Stomach (tissue), 9 donors: Measurements from ENCODE around the gene SFMBT1. TPM values are rescaled to one million over a fixed set of nuclear protein-coding genes. Genes with fewer than 3 reads are reported as not detected.

Source experiments
- DNase-seq, 2 donors: peaks; one replicate each; pipeline versions ENCODE4 v3.0.0 to v3.0.0-alpha.2; 2013 to 2019
- H3K27ac ChIP-seq, 5 donors: fragments of 200-600 bp in 4 of 5; sonication (generic) in 4 of 5; one replicate each; pipeline ENCODE4 v1.5.1; 2013 to 2019; ENCODE audit warnings: mild to moderate bottlenecking in 1 of 5, moderate library complexity in 1 of 5
- H3K27me3 ChIP-seq, 3 donors: fragments of 200-600 bp; sonication (generic); one replicate each; pipeline ENCODE4 v1.5.1; 2017 to 2019; ENCODE audit warnings: mixed run types in 1 of 3
- H3K36me3 ChIP-seq, 4 donors: fragments of 200-600 bp; sonication (generic); 1 replicate in 3 of 4; 2 replicates in 1 of 4; pipeline ENCODE4 v1.5.1; 2016 to 2019
- H3K4me1 ChIP-seq, 4 donors: fragments of 200-600 bp; sonication (generic); one replicate each; pipeline ENCODE4 v1.5.1; 2016 to 2019
- H3K4me3 ChIP-seq, 4 donors: fragments of 200-600 bp; sonication (generic) in 3 of 4; one replicate each; pipeline ENCODE4 v1.5.1; 2016 to 2019; ENCODE audit warnings: mild to moderate bottlenecking in 1 of 4
- H3K9me3 ChIP-seq, 4 donors: fragments of 200-600 bp; sonication (generic); one replicate each; pipeline ENCODE4 v1.5.1; 2016 to 2019
- CTCF ChIP-seq, 7 experiments: fragments of 450-650 bp in 4 of 7; fragments of 200-600 bp in 3 of 7; sonication (generic) in 3 of 7; IDR thresholded peaks; one replicate each; pipeline ENCODE4 v1.5.1; 2016 to 2019; ENCODE audit warnings: antibody characterized with exemption in 7 of 7, control low read depth in 2 of 7, mild to moderate bottlenecking in 1 of 7
- EP300 ChIP-seq: sonication (generic); formaldehyde crosslinking; IDR thresholded peaks from one replicate; pipeline ENCODE4 v1.6.1; 2017; ENCODE audit warnings: antibody characterized with exemption
- POLR2A ChIP-seq, 4 donors: fragments of 450-650 bp; IDR thresholded peaks; one replicate each; pipeline ENCODE4 v1.6.1; 2016; ENCODE audit warnings: antibody characterized with exemption in 4 of 4, control low read depth in 2 of 4, mild to moderate bottlenecking in 1 of 4, moderate library complexity in 1 of 4
- POLR2AphosphoS5 ChIP-seq, 3 donors: sonication (generic); formaldehyde crosslinking; IDR thresholded peaks; one replicate each; pipeline ENCODE4 v1.6.1; 2016; ENCODE audit warnings: antibody characterized with exemption in 3 of 3
- WGBS, 5 donors: extraction: QIAGEN DNeasy Blood & Tissue Kit in 3 of 5; methylation state at CpG; one replicate each; pipeline versions ENCODE4 v1.1.5 to v1.1.7; 2013 to 2018; 5-methylcytosine and 5-hydroxymethylcytosine counted together
- intact Hi-C: fragments of 100-400 bp; cut with DNase I; formaldehyde crosslinking; loops from one replicate; pipeline ENCODE4 v1.15.1; 2023; ENCODE audit warnings: low total_unique reads
- polyA plus RNA-seq, 3 donors: library from polyadenylated mRNA; stranded (reverse); fragments of 200-250 nt; gene quantifications; one replicate each; pipeline ENCODE4 v1.2.3, GENCODE V29; 2013
- total RNA-seq, 5 donors: library from RNA; depleted of rRNA; stranded (reverse); fragments of >200 nt; gene quantifications; one replicate each; pipeline versions ENCODE4 v1.1.0 to v1.2.3, GENCODE V29; 2014 to 2016
- donor health status: healthy with polysubstance abuse.
- donor health status: Bipolar disorder and iron deficiency.
- donor health status: healthy.

The SFMBT1 gene
- total and polyA plus RNA-seq, 8 donors: 2.7 to 29.4 (median 6.5) TPM

GRCh38 chr3:52892625-52893311, 153.1 kb downstream of the SFMBT1 start:
- 32 to 49% (median 39%) methylated on average over 8 of the region's 8 CpGs for whole genome bisulfite sequencing, 5 donors
- Histone ChIP-seq H3K27ac (peak overlapping the region; percentile 48 to 88 (median 71)), H3K9me3 (no peaks in the 10 kb centered on the region), H3K36me3 (no peaks in the 10 kb centered on the region), H3K4me1 (peaks cover 57 to 76% (median 70%) of the 10 kb centered on the region in 4 donors), H3K27me3 (no peaks in the 10 kb centered on the region), H3K4me3 (peak overlapping the region; percentile 9 to 22 (median 19))
- peak in 1 of 7 experiments; percentile 9 for TF ChIP-seq CTCF (IDR thresholded peaks at IDR 0.05)
- no peak for TF ChIP-seq POLR2AphosphoS5 (IDR thresholded peaks at IDR 0.05)
- DNase-seq: peak in 1 of 2 donors; percentile 32
- intact Hi-C loops: no loop called here

GRCh38 chr3:52892290-52892624, 153.6 kb downstream of the SFMBT1 start:
- Histone ChIP-seq H3K27me3 (no peaks in the 10 kb centered on the region), H3K4me1 (peaks cover 57 to 74% (median 67%) of the 10 kb centered on the region in 4 donors), H3K4me3 (peak overlapping the region in 3 of 4 donors; percentile 9 to 20 (median 18)), H3K27ac (peak overlapping the region; percentile 37 to 88 (median 71)), H3K36me3 (no peaks in the 10 kb centered on the region), H3K9me3 (no peaks in the 10 kb centered on the region)
- intact Hi-C loops: no loop called here
- no peak for DNase-seq
- 36 to 66% (median 45%) methylated on average over 5 of the region's 5 CpGs for WGBS, 5 donors
- no peak for TF ChIP-seq CTCF (IDR thresholded peaks at IDR 0.05)
- no peak for TF ChIP-seq POLR2A (IDR thresholded peaks at IDR 0.05)
- no peak for TF ChIP-seq POLR2AphosphoS5 (IDR thresholded peaks at IDR 0.05)
- TF ChIP-seq EP300: no peak

GRCh38 chr3:52891615-52892081, 154.2 kb downstream of the SFMBT1 start:
- Histone ChIP-seq H3K27ac (peak overlapping the region in 4 of 5 donors; percentile 21 to 88 (median 78)), H3K4me1 (peaks cover 57 to 74% (median 66%) of the 10 kb centered on the region in 4 donors), H3K9me3 (no peaks in the 10 kb centered on the region), H3K36me3 (no peaks in the 10 kb centered on the region), H3K27me3 (no peaks in the 10 kb centered on the region), H3K4me3 (no peak overlapping the region)
- peak in 1 of 2 donors; percentile 72 for DNase-seq
- WGBS, 5 donors: 46 to 61% (median 53%) methylated on average over 2 of the region's 2 CpGs
- intact Hi-C loops: no loop called here
- no peak for TF ChIP-seq EP300
- TF ChIP-seq CTCF (IDR thresholded peaks at IDR 0.05): no peak
- no peak for TF ChIP-seq POLR2AphosphoS5 (IDR thresholded peaks at IDR 0.05)
- no peak for TF ChIP-seq POLR2A (IDR thresholded peaks at IDR 0.05)

- WGBS, 5 donors: 29 to 52% (median 40%) methylated on average over 9 of the region's 9 CpGs
- TF ChIP-seq EP300: no peak
- no peak for TF ChIP-seq CTCF (IDR thresholded peaks at IDR 0.05)
- no peak for TF ChIP-seq POLR2AphosphoS5 (IDR thresholded peaks at IDR 0.05)
- no peak for TF ChIP-seq POLR2A (IDR thresholded peaks at IDR 0.05)
- Histone ChIP-seq H3K9me3 (no peaks in the 10 kb centered on the region), H3K36me3 (peaks cover 0 to 1% (median under 1%) of the 10 kb centered on the region in 4 donors), H3K4me3 (no peak overlapping the region), H3K4me1 (peaks cover 54 to 72% (median 61%) of the 10 kb centered on the region in 4 donors), H3K27ac (peak overlapping the region in 4 of 5 donors; percentile 16 to 88 (median 78)), H3K27me3 (no peaks in the 10 kb centered on the region)
- no peak for DNase-seq
- intact Hi-C loops: no loop called here
Observed at GRCh38 chr3:52891164-52891563, 154.7 kb downstream of the SFMBT1 start.
